ENCODE measurements around the gene AK9. TPM values are rescaled to one million over a fixed set of nuclear protein-coding genes. Genes with fewer than 3 reads are reported as not detected.
"Not testable (repeated sequence)": the region's sequence is repeated elsewhere in the genome, so short reads cannot be mapped to it uniquely, and the experiment has no call there.

Gene AK9
- total and polyA plus RNA-seq, 4 donors: 1.1 to 5.3 (median 3.8) TPM

GRCh38 chr6:109461733-109462526 is 229.1 kb downstream of the AK9 start:
- no peak for TF ChIP-seq FOXA1 (IDR thresholded peaks at IDR 0.05)
- TF ChIP-seq RAD21 (IDR thresholded peaks at IDR 0.05): no peak
- no peak for TF ChIP-seq HNF4A (conservative IDR thresholded peaks at IDR 0.05)
- TF ChIP-seq HNF4G (IDR thresholded peaks at IDR 0.05): no peak
- no peak for TF ChIP-seq SP1 (IDR thresholded peaks at IDR 0.05)
- TF ChIP-seq, protein P1, sequence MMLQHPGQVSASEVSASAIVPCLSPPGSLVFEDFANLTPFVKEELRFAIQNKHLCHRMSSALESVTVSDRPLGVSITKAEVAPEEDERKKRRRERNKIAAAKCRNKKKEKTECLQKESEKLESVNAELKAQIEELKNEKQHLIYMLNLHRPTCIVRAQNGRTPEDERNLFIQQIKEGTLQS (IDR thresholded peaks at IDR 0.05): no peak
- TF ChIP-seq ZBTB33 (IDR thresholded peaks at IDR 0.05): no peak
- TF ChIP-seq NR2F2 (IDR thresholded peaks at IDR 0.05): no peak
- no peak for TF ChIP-seq YY1 (IDR thresholded peaks at IDR 0.05)
- TF ChIP-seq, protein P2, sequence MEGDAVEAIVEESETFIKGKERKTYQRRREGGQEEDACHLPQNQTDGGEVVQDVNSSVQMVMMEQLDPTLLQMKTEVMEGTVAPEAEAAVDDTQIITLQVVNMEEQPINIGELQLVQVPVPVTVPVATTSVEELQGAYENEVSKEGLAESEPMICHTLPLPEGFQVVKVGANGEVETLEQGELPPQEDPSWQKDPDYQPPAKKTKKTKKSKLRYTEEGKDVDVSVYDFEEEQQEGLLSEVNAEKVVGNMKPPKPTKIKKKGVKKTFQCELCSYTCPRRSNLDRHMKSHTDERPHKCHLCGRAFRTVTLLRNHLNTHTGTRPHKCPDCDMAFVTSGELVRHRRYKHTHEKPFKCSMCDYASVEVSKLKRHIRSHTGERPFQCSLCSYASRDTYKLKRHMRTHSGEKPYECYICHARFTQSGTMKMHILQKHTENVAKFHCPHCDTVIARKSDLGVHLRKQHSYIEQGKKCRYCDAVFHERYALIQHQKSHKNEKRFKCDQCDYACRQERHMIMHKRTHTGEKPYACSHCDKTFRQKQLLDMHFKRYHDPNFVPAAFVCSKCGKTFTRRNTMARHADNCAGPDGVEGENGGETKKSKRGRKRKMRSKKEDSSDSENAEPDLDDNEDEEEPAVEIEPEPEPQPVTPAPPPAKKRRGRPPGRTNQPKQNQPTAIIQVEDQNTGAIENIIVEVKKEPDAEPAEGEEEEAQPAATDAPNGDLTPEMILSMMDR (IDR thresholded peaks at IDR 0.05; ENCODE audit: low read depth, low read length, missing input control): no peak
- no peak for TF ChIP-seq EGR1 (IDR thresholded peaks at IDR 0.05; ENCODE audit: low read depth in 2 of 2)
- TF ChIP-seq JUND (IDR thresholded peaks at IDR 0.05): no peak
- TF ChIP-seq FOXA2 (IDR thresholded peaks at IDR 0.05): no peak
- no peak for TF ChIP-seq GABPA (IDR thresholded peaks at IDR 0.05 in 1 of 2, conservative IDR thresholded peaks at IDR 0.05 in 1 of 2)
- no peak for TF ChIP-seq RXRA (IDR thresholded peaks at IDR 0.05)
- TF ChIP-seq TAF1 (conservative IDR thresholded peaks at IDR 0.05): no peak
- TF ChIP-seq, protein P3, sequence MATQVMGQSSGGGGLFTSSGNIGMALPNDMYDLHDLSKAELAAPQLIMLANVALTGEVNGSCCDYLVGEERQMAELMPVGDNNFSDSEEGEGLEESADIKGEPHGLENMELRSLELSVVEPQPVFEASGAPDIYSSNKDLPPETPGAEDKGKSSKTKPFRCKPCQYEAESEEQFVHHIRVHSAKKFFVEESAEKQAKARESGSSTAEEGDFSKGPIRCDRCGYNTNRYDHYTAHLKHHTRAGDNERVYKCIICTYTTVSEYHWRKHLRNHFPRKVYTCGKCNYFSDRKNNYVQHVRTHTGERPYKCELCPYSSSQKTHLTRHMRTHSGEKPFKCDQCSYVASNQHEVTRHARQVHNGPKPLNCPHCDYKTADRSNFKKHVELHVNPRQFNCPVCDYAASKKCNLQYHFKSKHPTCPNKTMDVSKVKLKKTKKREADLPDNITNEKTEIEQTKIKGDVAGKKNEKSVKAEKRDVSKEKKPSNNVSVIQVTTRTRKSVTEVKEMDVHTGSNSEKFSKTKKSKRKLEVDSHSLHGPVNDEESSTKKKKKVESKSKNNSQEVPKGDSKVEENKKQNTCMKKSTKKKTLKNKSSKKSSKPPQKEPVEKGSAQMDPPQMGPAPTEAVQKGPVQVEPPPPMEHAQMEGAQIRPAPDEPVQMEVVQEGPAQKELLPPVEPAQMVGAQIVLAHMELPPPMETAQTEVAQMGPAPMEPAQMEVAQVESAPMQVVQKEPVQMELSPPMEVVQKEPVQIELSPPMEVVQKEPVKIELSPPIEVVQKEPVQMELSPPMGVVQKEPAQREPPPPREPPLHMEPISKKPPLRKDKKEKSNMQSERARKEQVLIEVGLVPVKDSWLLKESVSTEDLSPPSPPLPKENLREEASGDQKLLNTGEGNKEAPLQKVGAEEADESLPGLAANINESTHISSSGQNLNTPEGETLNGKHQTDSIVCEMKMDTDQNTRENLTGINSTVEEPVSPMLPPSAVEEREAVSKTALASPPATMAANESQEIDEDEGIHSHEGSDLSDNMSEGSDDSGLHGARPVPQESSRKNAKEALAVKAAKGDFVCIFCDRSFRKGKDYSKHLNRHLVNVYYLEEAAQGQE (IDR thresholded peaks at IDR 0.05): no peak
- TF ChIP-seq, protein P4, sequence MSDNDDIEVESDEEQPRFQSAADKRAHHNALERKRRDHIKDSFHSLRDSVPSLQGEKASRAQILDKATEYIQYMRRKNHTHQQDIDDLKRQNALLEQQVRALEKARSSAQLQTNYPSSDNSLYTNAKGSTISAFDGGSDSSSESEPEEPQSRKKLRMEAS (IDR thresholded peaks at IDR 0.05): no peak
- Histone ChIP-seq H3K36me3 (ENCODE audit: control insufficient read depth in 4 of 4, insufficient read depth in 3 of 4, low read depth in 1 of 4, low read length in 3 of 4) (peaks cover 0 to 29% (median 22%) of the 10 kb centered on the region in 4 donors), H3K27me3 (ENCODE audit: control insufficient read depth in 4 of 4, insufficient read depth in 4 of 4, low read length in 3 of 4) (no peaks in the 10 kb centered on the region), H3K4me1 (ENCODE audit: control insufficient read depth in 4 of 4, insufficient read depth in 4 of 4, low read length in 3 of 4) (peaks cover 0 to 1% (median under 1%) of the 10 kb centered on the region in 4 donors), H3K27ac (ENCODE audit: low read depth in 1 of 2, low read length in 2 of 2) (no peak overlapping the region), H3K9me3 (ENCODE audit: control insufficient read depth in 4 of 4, low read length in 3 of 4) (no peaks in the 10 kb centered on the region), H3K4me3 (ENCODE audit: low read depth in 1 of 3, low read length in 3 of 3) (no peak overlapping the region), H3K9ac (ENCODE audit: low read depth in 1 of 2, low read length in 2 of 2) (no peak overlapping the region)
- WGBS: 84% methylated on average over 1 of the region's 1 CpG
- no peak for DNase-seq (ENCODE audit: low spot score)

- H3K36me3 ChIP-seq (ENCODE audit: control insufficient read depth in 4 of 4, insufficient read depth in 3 of 4, low read depth in 1 of 4, low read length in 3 of 4): peaks cover 0 to 25% (median 17%) of the 10 kb centered on the region in 4 donors
- 100% methylated on average over 1 of the region's 1 CpG for WGBS
- not testable (repeated sequence) for H3K27ac ChIP-seq (ENCODE audit: low read depth in 1 of 2, low read length in 2 of 2)
Measured at GRCh38 chr6:109461205-109461604, 229.8 kb downstream of the AK9 start.

More at GRCh38 chr6:109461205-109461604, 229.8 kb downstream of the AK9 start:
- H3K27me3 ChIP-seq (ENCODE audit: control insufficient read depth in 4 of 4, insufficient read depth in 4 of 4, low read length in 3 of 4); H3K9me3 ChIP-seq (ENCODE audit: control insufficient read depth in 4 of 4, low read length in 3 of 4); DNase-seq (ENCODE audit: low spot score); H3K4me3 ChIP-seq (ENCODE audit: low read depth in 1 of 3, low read length in 3 of 3); H3K4me1 ChIP-seq (ENCODE audit: control insufficient read depth in 4 of 4, insufficient read depth in 4 of 4, low read length in 3 of 4); H3K9ac ChIP-seq (ENCODE audit: low read depth in 1 of 2, low read length in 2 of 2): not testable (repeated sequence)
